PC-9 (cell line): Measurements from ENCODE around the gene DLEC1. TPM values are rescaled to one million over a fixed set of nuclear protein-coding genes. Genes with fewer than 3 reads are reported as not detected.
A peak's percentile ranks its signal among the peaks of the same experiment; 100 is the strongest.

Source experiments
- BruUV-seq: library from RNA; stranded (reverse); fragments of 400-500 nt; replicated peaks from 2 replicates; lab custom pipeline; 2021; lab: Mats Ljungman, UMichigan
- CTCF ChIA-PET: fragments of 300-600 bp; sonication (Branson Sonifier 250); formaldehyde crosslinking; loops from one replicate; lab custom pipeline; 2022; ENCODE audit warnings: antibody characterized with exemption; lab: Charles Lee
- POLR2A ChIA-PET: fragments of 300-600 bp; sonication (Branson Sonifier 250); formaldehyde crosslinking; loops from one replicate; lab custom pipeline; 2022; ENCODE audit warnings: antibody characterized with exemption; ENCODE audit not compliant: unreplicated experiment; lab: Charles Lee
- DNase-seq, 2 experiments: peaks; one replicate each; pipeline versions ENCODE4 v3.0.0 to v3.0.0-alpha.2; 2015 to 2022; ENCODE audit warnings: mixed read lengths in 1 of 2
- H2AFZ ChIP-seq: fragments of 200-600 bp; sonication (generic); 2 replicates; pipeline ENCODE4 v1.8.1; 2017; ENCODE audit warnings: antibody characterized with exemption
- H3F3A ChIP-seq: fragments of 200-600 bp; sonication (generic); 2 replicates; pipeline ENCODE4 v1.8.1; 2017; ENCODE audit warnings: antibody characterized with exemption, mild to moderate bottlenecking, low read depth; ENCODE audit not compliant: insufficient read depth
- H3K27ac ChIP-seq: fragments of 200-600 bp; sonication (generic); 2 replicates; pipeline ENCODE4 v1.6.1; 2016; ENCODE audit warnings: mixed run types
- H3K27me3 ChIP-seq: fragments of 200-600 bp; sonication (generic); 2 replicates; pipeline ENCODE4 v1.6.1; 2016; ENCODE audit warnings: low read depth, mixed run types; ENCODE audit not compliant: insufficient read depth
- H3K36me3 ChIP-seq: fragments of 200-600 bp; sonication (generic); 2 replicates; pipeline ENCODE4 v1.6.1; 2016; ENCODE audit warnings: low read depth, mixed run types
- H3K4me1 ChIP-seq: fragments of 200-600 bp; sonication (generic); replicated peaks from 2 replicates; pipeline ENCODE4 v1.6.1; 2016; ENCODE audit warnings: mixed run types; ENCODE audit not compliant: insufficient read depth
- H3K4me2 ChIP-seq: fragments of 200-600 bp; sonication (generic); 2 replicates; pipeline ENCODE4 v1.6.1; 2017; ENCODE audit warnings: mixed run types
- H3K4me3 ChIP-seq: fragments of 200-600 bp; sonication (generic); 2 replicates; pipeline ENCODE4 v1.6.1; 2016; ENCODE audit warnings: mixed run types
- H3K79me2 ChIP-seq: fragments of 200-600 bp; sonication (generic); 2 replicates; pipeline ENCODE4 v1.6.1; 2017; ENCODE audit warnings: low read depth, mixed run types
- H3K9me2 ChIP-seq: fragments of 200-600 bp; sonication (generic); 2 replicates; pipeline ENCODE4 v1.8.1; 2017; ENCODE audit warnings: mild to moderate bottlenecking; ENCODE audit not compliant: insufficient read depth
- H3K9me3 ChIP-seq: fragments of 200-600 bp; sonication (generic); 2 replicates; pipeline ENCODE4 v1.8.1; 2016; ENCODE audit warnings: low read depth; ENCODE audit not compliant: insufficient read depth
- H4K20me1 ChIP-seq: fragments of 200-600 bp; sonication (generic); 2 replicates; pipeline ENCODE4 v1.8.1; 2017; ENCODE audit not compliant: insufficient read depth
- CTCF ChIP-seq: fragments of 200-600 bp; sonication (generic); conservative IDR thresholded peaks from 2 replicates; pipeline ENCODE4 v1.6.1; 2017; ENCODE audit warnings: mixed run types, antibody characterized with exemption, mild to moderate bottlenecking, moderate library complexity
- EZH2 ChIP-seq: fragments of 200-600 bp; sonication (generic); IDR thresholded peaks from 2 replicates; pipeline ENCODE4 v1.8.0; 2017; ENCODE audit warnings: antibody characterized with exemption, low read depth
- intact Hi-C: fragments of 100-400 bp; cut with micrococcal nuclease; formaldehyde crosslinking; loops from one replicate; pipeline ENCODE4 v1.10.0; 2022; ENCODE audit not compliant: unreplicated experiment
- total RNA-seq: library from RNA; stranded (reverse); gene quantifications from 2 replicates; pipeline ENCODE4 v1.2.3, GENCODE V29; 2021

Gene DLEC1
- total RNA-seq, 1 experiment from 2014 or later = 0.35 TPM

GRCh38 chr3:37990527-37990926, 48.5 kb upstream of the DLEC1 start, which contains the start of gene VILL:
Gene VILL (plus strand): TSS chr3:37990786. CDS start chr3:37993673, 2,887 bp downstream.
- Histone ChIP-seq H3K4me2 (peak within 1 kb of the TSS; percentile 74), H3K4me1 (peaks cover 81% of the 10 kb centered on the region), H3K79me2 (peaks cover 8% of the 10 kb centered on the region; the same call in 1 of the 2 replicates), H3K27ac (peak within 1 kb of the TSS; percentile 80), H4K20me1 (no peaks in the 10 kb centered on the region), H3K9me3 (no peaks in the 10 kb centered on the region), H3K27me3 (no peaks in the 10 kb centered on the region), H3K36me3 (no peaks in the 10 kb centered on the region), H3F3A (peaks cover 35% of the 10 kb centered on the region; the same call in 1 of the 2 replicates), H3K9me2 (no peaks in the 10 kb centered on the region), H3K4me3 (peak within 1 kb of the TSS; percentile 53), H2AFZ (peak within 1 kb of the TSS; percentile 52; the same call in 1 of the 2 replicates)
- BruUV-seq = no TSS peak
- POLR2A ChIA-PET = interaction anchor here (0.5 kb wide), 1 partner anchor 809 kb away, joined by 4 read pairs; no protein-coding TSS in a partner anchor
- DNase-seq = peak; percentile 84 to 86
- CTCF ChIA-PET = interaction anchor here (0.5 to 1.0 kb wide), 3 partner anchors 16 to 345 kb away, joined by 4 to 6 read pairs (median 4); no protein-coding TSS in a partner anchor
- intact Hi-C loops = loop anchor here (2.0 kb wide), 1 partner anchor 54 kb away; no protein-coding TSS in a partner anchor
- TF ChIP-seq CTCF (peak; percentile 37; the same call in 1 of the 2 replicates), EZH2 (no peak)

- Histone ChIP-seq H3F3A (peaks cover 38% of the 10 kb centered on the region; the same call in 1 of the 2 replicates), H3K36me3 (no peaks in the 10 kb centered on the region), H3K79me2 (peaks cover 8% of the 10 kb centered on the region; the same call in 1 of the 2 replicates), H3K4me3 (peak overlapping the region; percentile 53), H3K9me3 (no peaks in the 10 kb centered on the region), H3K4me1 (peaks cover 76% of the 10 kb centered on the region), H3K4me2 (peak overlapping the region; percentile 74), H3K27ac (peak overlapping the region; percentile 80), H2AFZ (peak overlapping the region; percentile 52; the same call in 1 of the 2 replicates), H4K20me1 (no peaks in the 10 kb centered on the region), H3K27me3 (no peaks in the 10 kb centered on the region), H3K9me2 (no peaks in the 10 kb centered on the region)
- DNase-seq = no peak
- CTCF ChIA-PET = interaction anchor here (0.5 to 1.0 kb wide), 3 partner anchors 17 to 345 kb away, joined by 4 to 6 read pairs (median 4); no protein-coding TSS in a partner anchor
- intact Hi-C loops = loop anchor here (2.0 kb wide), 1 partner anchor 54 kb away; no protein-coding TSS in a partner anchor
- BruUV-seq = no TSS peak
- no peak for TF ChIP-seq EZH2
- no peak for TF ChIP-seq CTCF
- POLR2A ChIA-PET = interaction anchor here (0.5 to 0.6 kb wide), 2 partner anchors 127 to 809 kb away, joined by 4 read pairs; no protein-coding TSS in a partner anchor
Measured at GRCh38 chr3:37991109-37991508, 47.9 kb upstream of the DLEC1 start.

GRCh38 chr3:37991823-37992222, 47.2 kb upstream of the DLEC1 start:
- POLR2A ChIA-PET = no interaction called here
- Histone ChIP-seq H3K9me3 (no peaks in the 10 kb centered on the region), H3K36me3 (no peaks in the 10 kb centered on the region), H4K20me1 (no peaks in the 10 kb centered on the region), H3K79me2 (peaks cover 8% of the 10 kb centered on the region; the same call in 1 of the 2 replicates), H3K4me3 (peak overlapping the region; percentile 53; the same call in 1 of the 2 replicates), H3K4me1 (peaks cover 76% of the 10 kb centered on the region), H3K4me2 (peak overlapping the region; percentile 74), H2AFZ (no peak overlapping the region), H3K27me3 (no peaks in the 10 kb centered on the region), H3K27ac (peak overlapping the region; percentile 80), H3F3A (peaks cover 40% of the 10 kb centered on the region; the same call in 1 of the 2 replicates), H3K9me2 (no peaks in the 10 kb centered on the region)
- CTCF ChIA-PET = no interaction called here
- intact Hi-C loops = loop anchor here (1.0 to 2.0 kb wide), 2 partner anchors 46 to 55 kb away; no protein-coding TSS in a partner anchor
- no peak for DNase-seq
- BruUV-seq = no TSS peak
- TF ChIP-seq CTCF = no peak
- no peak for TF ChIP-seq EZH2
